K562 (cell line): ENCODE data around the gene BCL7C. TPM values are rescaled to one million over a fixed set of nuclear protein-coding genes. Genes with fewer than 3 reads are reported as not detected.
A peak's percentile ranks its signal among the peaks of the same experiment; 100 is the strongest.

ENCODE experiments used
- ATAC-seq: fragments of 200-7000 bp; cut with Tn5 transposase; 3 replicates; pipeline ENCODE4 v1.9.1; 2020; ENCODE audit warnings: moderate library complexity
- BruUV-seq: library from RNA; stranded (reverse); fragments of 400-500 nt; replicated peaks from 2 replicates; lab custom pipeline; 2021; lab: Mats Ljungman, UMichigan
- CTCF ChIA-PET: fragments of 300-600 bp; formaldehyde crosslinking; extraction: SDS; loops from one replicate; lab custom pipeline; 2021; ENCODE audit warnings: low intra/inter-chr PET ratio; lab: Yijun Ruan, JAX
- POLR2A ChIA-PET: fragments of 300-600, 350-650 bp; sonication (Branson Sonifier 250); formaldehyde crosslinking; extraction: SDS; loops from one replicate; lab custom pipeline; 2021; ENCODE audit warnings: antibody characterized with exemption, inconsistent platforms; lab: Yijun Ruan, JAX
- DNase-seq, 4 experiments: peaks; one replicate each; pipeline versions ENCODE4 v3.0.0 to v3.0.0-alpha.2; 2011 to 2018; ENCODE audit warnings: low spot score in 3 of 4, mixed read lengths in 3 of 4; ENCODE audit errors: extremely low read depth in 1 of 4
- FAIRE-seq: peaks from 2 replicates; lab custom pipeline; 2011; peaks lifted over from hg19 to GRCh38; lab: Jason Lieb, UNC
- H2AFZ ChIP-seq: 2 replicates; pipeline ENCODE4 v1.6.0; 2011; ENCODE audit warnings: low read depth, low read length, control low read depth, inconsistent platforms
- H3K27ac ChIP-seq: fragments of 200-600 bp; 3 replicates; pipeline ENCODE4 v1.8.0; 2011; ENCODE audit warnings: low read depth, mild to moderate bottlenecking, control low read depth, inconsistent platforms, low read length, moderate library complexity, mixed read lengths; ENCODE audit errors: extremely low read depth
- H3K27me3 ChIP-seq, 2 experiments: fragments of 300-600 bp in 1 of 2; 2 replicates in 1 of 2; 3 replicates in 1 of 2; pipeline versions ENCODE4 v1.6.0 to v1.8.0; 2011; ENCODE audit warnings: inconsistent platforms in 2 of 2, low read length in 2 of 2, mild to moderate bottlenecking in 1 of 2, mixed read lengths in 1 of 2, moderate library complexity in 1 of 2; ENCODE audit not compliant: control insufficient read depth in 2 of 2, insufficient read depth in 2 of 2
- H3K36me3 ChIP-seq: fragments of 300-600 bp; 3 replicates; pipeline ENCODE4 v1.8.0; 2011; ENCODE audit warnings: mild to moderate bottlenecking, low read length, inconsistent platforms; ENCODE audit not compliant: control insufficient read depth, insufficient read depth
- H3K4me1 ChIP-seq, 2 experiments: fragments of 200-600 bp in 1 of 2; replicated peaks in 1 of 2; 2 replicates in 1 of 2; 3 replicates in 1 of 2; pipeline versions ENCODE4 v1.5.1 to v1.8.0; 2011; ENCODE audit warnings: inconsistent platforms in 2 of 2, low read length in 2 of 2, mild to moderate bottlenecking in 1 of 2, mixed read lengths in 1 of 2, moderate library complexity in 1 of 2; ENCODE audit not compliant: control insufficient read depth in 2 of 2, insufficient read depth in 2 of 2
- H3K4me2 ChIP-seq: 2 replicates; pipeline ENCODE4 v1.6.1; 2011; ENCODE audit warnings: low read length, control low read depth, inconsistent platforms, mixed read lengths; ENCODE audit not compliant: insufficient read depth
- H3K4me3 ChIP-seq: fragments of 200-600 bp; sonication (generic), shearing (Covaris generic); 2 replicates; pipeline ENCODE4 v1.5.1; 2016; ENCODE audit warnings: control low read depth, inconsistent platforms
- H3K79me2 ChIP-seq: fragments of 200-600 bp; 3 replicates; pipeline ENCODE4 v1.8.0; 2011; ENCODE audit warnings: low read length, inconsistent platforms; ENCODE audit not compliant: control insufficient read depth, insufficient read depth
- H3K9ac ChIP-seq, 2 experiments: 2 replicates each; pipeline versions ENCODE4 v1.6.0 to v1.6.1; 2011; ENCODE audit warnings: low read depth in 2 of 2, low read length in 2 of 2, control low read depth in 1 of 2, inconsistent platforms in 1 of 2, mild to moderate bottlenecking in 1 of 2, mixed read lengths in 1 of 2; ENCODE audit not compliant: insufficient read depth in 1 of 2
- H3K9me1 ChIP-seq: one replicate; pipeline ENCODE4 v1.6.0; 2011; ENCODE audit warnings: inconsistent platforms, mild to moderate bottlenecking, low read length, moderate library complexity; ENCODE audit not compliant: control insufficient read depth, insufficient read depth
- H3K9me3 ChIP-seq: replicated peaks from 2 replicates; pipeline ENCODE4 v1.5.1; 2011; ENCODE audit warnings: low read depth, low read length, inconsistent platforms; ENCODE audit not compliant: control insufficient read depth, insufficient read depth
- H4K20me1 ChIP-seq: replicated peaks from 2 replicates; pipeline ENCODE4 v1.6.1; 2011; ENCODE audit warnings: low read length, inconsistent platforms, mixed read lengths; ENCODE audit not compliant: control insufficient read depth, insufficient read depth
- C11orf30 ChIP-seq: fragments of 450-650 bp; IDR thresholded peaks from 2 replicates; pipeline ENCODE4 v1.6.1; 2016; ENCODE audit warnings: low read depth, mild to moderate bottlenecking
- DMBX1 ChIP-seq: fragments of 250-450 bp; sonication (Bioruptor Pico); IDR thresholded peaks from 2 replicates; pipeline ENCODE4 v1.8.0; 2022; ENCODE audit warnings: inconsistent platforms, mild to moderate bottlenecking, moderate library complexity, borderline replicate concordance
- IRF2 ChIP-seq: sonication (generic); formaldehyde crosslinking; IDR thresholded peaks from 2 replicates; pipeline ENCODE4 v1.8.1; 2022; ENCODE audit warnings: mild to moderate bottlenecking, missing genetic modification reagents
- MAFK ChIP-seq: IDR thresholded peaks from 2 replicates; pipeline ENCODE4 v1.6.1; 2011; ENCODE audit warnings: low read length, improper control_type of control experiment
- MIER1 ChIP-seq: fragments of 450-650 bp; IDR thresholded peaks from 2 replicates; pipeline ENCODE4 v1.6.1; 2016; ENCODE audit warnings: antibody characterized with exemption, mild to moderate bottlenecking, low read depth
- NEUROD1 ChIP-seq: fragments of 150-350 bp; IDR thresholded peaks from 2 replicates; pipeline ENCODE4 v1.6.1; 2014; ENCODE audit warnings: borderline replicate concordance, low read length, low read depth; ENCODE audit not compliant: partially characterized antibody
- POU5F1 ChIP-seq: fragments of 150-350 bp; IDR thresholded peaks from 2 replicates; pipeline ENCODE4 v1.6.1; 2014; ENCODE audit warnings: borderline replicate concordance, low read length, low read depth, mild to moderate bottlenecking; ENCODE audit not compliant: partially characterized antibody
- TEAD4 ChIP-seq, 2 experiments: sonication (generic) in 1 of 2; formaldehyde crosslinking in 1 of 2; IDR thresholded peaks; 2 replicates each; pipeline versions ENCODE4 v1.6.1 to v1.8.0; 2012 to 2022; ENCODE audit warnings: borderline replicate concordance in 1 of 2, inconsistent platforms in 1 of 2, low read length in 1 of 2, mild to moderate bottlenecking in 1 of 2, missing genetic modification reagents in 1 of 2
- TFAP4 ChIP-seq: sonication (generic); formaldehyde crosslinking; IDR thresholded peaks from 2 replicates; pipeline ENCODE4 v1.8.0; 2022; ENCODE audit warnings: missing genetic modification reagents, mild to moderate bottlenecking, moderate library complexity, borderline replicate concordance
- USF2 ChIP-seq: sonication (generic); formaldehyde crosslinking; IDR thresholded peaks from 2 replicates; pipeline ENCODE4 v1.5.0; 2020; ENCODE audit warnings: missing genetic modification reagents
- ZFP30 ChIP-seq: fragments of 250-450 bp; sonication (Bioruptor Pico); IDR thresholded peaks from 2 replicates; pipeline ENCODE4 v1.8.0; 2022; ENCODE audit warnings: moderate library complexity, mild to moderate bottlenecking, inconsistent platforms, borderline replicate concordance
- ZNF224 ChIP-seq: sonication (generic); formaldehyde crosslinking; IDR thresholded peaks from 2 replicates; pipeline ENCODE4 v1.8.0; 2022; ENCODE audit warnings: mild to moderate bottlenecking, missing genetic modification reagents
- ZNF253 ChIP-seq: fragments of 250-450 bp; sonication (Bioruptor Pico); conservative IDR thresholded peaks from 2 replicates; pipeline ENCODE4 v1.6.1; 2021; ENCODE audit warnings: mild to moderate bottlenecking
- WGBS: fragments of 100-300 bp; shearing (Covaris generic); methylation state at CpG from one replicate; pipeline ENCODE4 v1.1.6; 2016; ENCODE audit warnings: low coverage, mixed read lengths; ENCODE audit not compliant: insufficient coverage; ENCODE audit errors: missing lambda C conversion rate; 5-methylcytosine and 5-hydroxymethylcytosine counted together
- in situ Hi-C: fragments of 300-500 bp; cut with MboI; formaldehyde crosslinking; loops from 4 replicates; pipeline ENCODE4 v1.15.0; 2018; ENCODE audit warnings: inconsistent platforms, mixed read lengths
- intact Hi-C: fragments of 100-400 bp; cut with micrococcal nuclease; formaldehyde crosslinking; loops from 2 replicates; pipeline ENCODE4 v1.14.2; 2022
- polyA plus RNA-seq, 8 experiments: library from polyadenylated mRNA; depleted of rRNA in 4 of 8; stranded (reverse) in 5 of 8; unstranded in 3 of 8; fragments of >200 nt; fragmentation: Nextera tagmentation in 2 of 8; fragmentation: Illumina TruSeq in 1 of 8; extraction: Ambion mirVana in 2 of 8; extraction: Trizol in 1 of 8; gene quantifications; 2 replicates each; pipeline versions ENCODE4 v1.2.1 to v1.2.3, GENCODE V29; 2011 to 2014; ENCODE audit warnings: inconsistent platforms in 1 of 8, missing spikeins in 1 of 8
- total RNA-seq, 7 experiments: library from RNA; depleted of rRNA in 6 of 7; stranded (reverse); fragments of >200 nt in 6 of 7; fragmentation: Illumina TruSeq in 2 of 7; extraction: Trizol in 2 of 7; gene quantifications; 2 replicates each; pipeline versions ENCODE4 v1.2.1 to v1.2.3, GENCODE V29; 2011 to 2021; ENCODE audit warnings: low replicate concordance in 1 of 7
- TF ChIP-seq, protein P1 (sequence below): fragments of 450-650 bp; IDR thresholded peaks from 2 replicates; pipeline ENCODE4 v1.6.1; 2017; ENCODE audit warnings: antibody characterized with exemption, mild to moderate bottlenecking

The BCL7C gene
- total and polyA plus RNA-seq, 9 of the 15 experiments (the other 6 are each of a cell fraction or from before 2014, with no cell fraction given) = 1.7 to 85.8 (median 19.6) TPM

DNA sequence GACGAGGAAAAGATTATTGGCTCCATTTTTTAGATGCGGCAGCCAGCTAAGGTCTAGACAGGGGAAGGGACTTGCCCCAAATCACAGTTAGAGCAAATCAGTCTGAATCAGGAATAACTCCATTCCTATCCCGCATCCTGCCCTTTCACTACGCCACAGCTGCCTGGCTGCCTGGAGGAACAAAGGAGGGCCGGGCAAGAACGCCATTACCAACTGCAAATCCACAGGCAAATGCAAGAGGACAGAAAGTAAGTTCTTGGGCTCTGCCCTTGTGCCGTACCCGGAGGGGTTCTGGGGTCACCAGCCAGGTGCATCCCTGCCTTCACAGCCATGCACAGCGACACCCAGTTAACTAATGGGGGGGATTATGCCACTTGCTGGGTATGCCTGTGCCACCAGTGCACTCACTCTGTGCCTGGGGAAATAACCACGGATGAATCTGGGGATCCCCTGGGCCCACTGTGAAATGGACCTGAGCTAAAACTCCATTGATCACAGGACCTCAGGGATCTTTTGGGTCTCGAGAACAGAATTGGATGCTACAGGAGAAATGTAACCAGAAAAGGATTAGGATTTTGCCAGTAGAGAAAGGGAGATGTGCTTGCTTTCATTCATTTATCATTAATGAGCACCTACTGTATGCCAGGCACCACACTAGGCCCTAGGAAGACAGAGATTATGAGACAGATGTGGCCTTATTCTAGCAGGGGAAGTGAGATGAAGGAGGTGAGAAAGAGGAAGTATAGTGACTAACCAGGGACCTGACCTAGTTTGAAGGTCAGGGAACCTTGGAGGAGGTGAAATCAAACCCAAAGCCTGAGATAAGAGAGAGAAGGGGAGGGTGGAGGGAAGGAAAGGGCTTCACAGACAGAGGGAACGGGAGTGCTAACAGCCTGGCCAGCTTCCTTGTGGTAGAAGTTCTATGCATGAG, 17.7 kb downstream of the BCL7C start:
- peak in 2 of 4 experiments; percentile 70 to 79 for DNase-seq
- H3K36me3 ChIP-seq = peaks cover 18% of the 10 kb centered on the region; the same call in 1 of the 3 replicates
- no peak for TF ChIP-seq MAFK
- TF ChIP-seq ZNF224 (CRISPR knock-in tag) = no peak
- no peak for TF ChIP-seq NEUROD1
- no peak for TF ChIP-seq C11orf30
- TF ChIP-seq MIER1 = no peak
- TF ChIP-seq POU5F1 = no peak
- TF ChIP-seq, protein P1, sequence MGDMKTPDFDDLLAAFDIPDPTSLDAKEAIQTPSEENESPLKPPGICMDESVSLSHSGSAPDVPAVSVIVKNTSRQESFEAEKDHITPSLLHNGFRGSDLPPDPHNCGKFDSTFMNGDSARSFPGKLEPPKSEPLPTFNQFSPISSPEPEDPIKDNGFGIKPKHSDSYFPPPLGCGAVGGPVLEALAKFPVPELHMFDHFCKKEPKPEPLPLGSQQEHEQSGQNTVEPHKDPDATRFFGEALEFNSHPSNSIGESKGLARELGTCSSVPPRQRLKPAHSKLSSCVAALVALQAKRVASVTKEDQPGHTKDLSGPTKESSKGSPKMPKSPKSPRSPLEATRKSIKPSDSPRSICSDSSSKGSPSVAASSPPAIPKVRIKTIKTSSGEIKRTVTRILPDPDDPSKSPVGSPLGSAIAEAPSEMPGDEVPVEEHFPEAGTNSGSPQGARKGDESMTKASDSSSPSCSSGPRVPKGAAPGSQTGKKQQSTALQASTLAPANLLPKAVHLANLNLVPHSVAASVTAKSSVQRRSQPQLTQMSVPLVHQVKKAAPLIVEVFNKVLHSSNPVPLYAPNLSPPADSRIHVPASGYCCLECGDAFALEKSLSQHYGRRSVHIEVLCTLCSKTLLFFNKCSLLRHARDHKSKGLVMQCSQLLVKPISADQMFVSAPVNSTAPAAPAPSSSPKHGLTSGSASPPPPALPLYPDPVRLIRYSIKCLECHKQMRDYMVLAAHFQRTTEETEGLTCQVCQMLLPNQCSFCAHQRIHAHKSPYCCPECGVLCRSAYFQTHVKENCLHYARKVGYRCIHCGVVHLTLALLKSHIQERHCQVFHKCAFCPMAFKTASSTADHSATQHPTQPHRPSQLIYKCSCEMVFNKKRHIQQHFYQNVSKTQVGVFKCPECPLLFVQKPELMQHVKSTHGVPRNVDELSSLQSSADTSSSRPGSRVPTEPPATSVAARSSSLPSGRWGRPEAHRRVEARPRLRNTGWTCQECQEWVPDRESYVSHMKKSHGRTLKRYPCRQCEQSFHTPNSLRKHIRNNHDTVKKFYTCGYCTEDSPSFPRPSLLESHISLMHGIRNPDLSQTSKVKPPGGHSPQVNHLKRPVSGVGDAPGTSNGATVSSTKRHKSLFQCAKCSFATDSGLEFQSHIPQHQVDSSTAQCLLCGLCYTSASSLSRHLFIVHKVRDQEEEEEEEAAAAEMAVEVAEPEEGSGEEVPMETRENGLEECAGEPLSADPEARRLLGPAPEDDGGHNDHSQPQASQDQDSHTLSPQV = no peak
- TF ChIP-seq IRF2 (CRISPR knock-in tag) = no peak
- no peak for TF ChIP-seq TFAP4
- TF ChIP-seq DMBX1 (CRISPR knock-in tag) = no peak
- no peak for TF ChIP-seq USF2 (CRISPR knock-in tag)
- TF ChIP-seq ZNF253 (CRISPR knock-in tag) = no peak
- no peak for TF ChIP-seq TEAD4 (IDR thresholded peaks at IDR 0.05; ENCODE audit: low read length)
- no peak for TF ChIP-seq TEAD4 (CRISPR knock-in tag; IDR thresholded peaks at IDR 0.05; ENCODE audit: borderline replicate concordance)
- no peak for TF ChIP-seq ZFP30 (CRISPR knock-in tag)

More for the DNA sequence above, 17.7 kb downstream of the BCL7C start:
- Histone ChIP-seq H3K9me3 (no peaks in the 10 kb centered on the region), H3K4me2 (peak overlapping the region; percentile 80), H3K79me2 (peaks cover 20% of the 10 kb centered on the region), H3K9ac (peak overlapping the region; percentile 76 to 100), H4K20me1 (no peaks in the 10 kb centered on the region), H3K27me3 (no peaks in the 10 kb centered on the region), H2AFZ (peak overlapping the region; percentile 92), H3K4me3 (peak overlapping the region; percentile 77), H3K9me1 (no peaks in the 10 kb centered on the region), H3K27ac (peak overlapping the region; percentile 88), H3K4me1 (peaks cover 13 to 36% of the 10 kb centered on the region in 2 experiments)
- in situ Hi-C loops = no loop called here
- peak; percentile 86 for FAIRE-seq
- ATAC-seq = peak; percentile 40
- WGBS = 44% methylated on average over 12 of the region's 12 CpGs
- ChIA-PET POLR2A (interaction anchor here (0.6 to 3.0 kb wide), 7 partner anchors 12 to 165 kb away, joined by 3 to 14 read pairs (median 4); no protein-coding TSS in a partner anchor), CTCF (no interaction called here)
- BruUV-seq = no TSS peak
- intact Hi-C loops = loop anchor here (2.0 to 5.0 kb wide), 3 partner anchors 19 to 69 kb away; partner anchors contain the start of genes BCL7C and FBXL19
